HG02610 (cell line): ENCODE measurements around the gene ATP5ME.
A peak's percentile ranks its signal among the peaks of the same experiment; 100 is the strongest.
"Not testable (repeated sequence)": the region's sequence is repeated elsewhere in the genome, so short reads cannot be mapped to it uniquely, and the experiment has no call there.

ENCODE experiments used
- ATAC-seq: cut with Tn5 transposase; IDR thresholded peaks from one replicate; pipeline ENCODE4 v1.9.1; 2021; ENCODE audit warnings: mild to moderate bottlenecking, moderate library complexity; ENCODE audit not compliant: unreplicated experiment

Gene ATP5ME, protein sequence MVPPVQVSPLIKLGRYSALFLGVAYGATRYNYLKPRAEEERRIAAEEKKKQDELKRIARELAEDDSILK

GRCh38 chr4:674172-675035 lies at the start of gene ATP5ME, which contains the start of gene MYL5:
Gene ATP5ME, minus strand, starts transcription at chr4:674276. Its CDS starts 29 bp downstream, at chr4:674247.
Gene MYL5, plus strand, starts transcription at chr4:674542. Its CDS starts 3,485 bp downstream, at chr4:678027.
- peak; percentile 83 for ATAC-seq

- no peak for ATAC-seq
Measured at GRCh38 chr4:722851-723360, 48.8 kb upstream of the ATP5ME start.

DNA sequence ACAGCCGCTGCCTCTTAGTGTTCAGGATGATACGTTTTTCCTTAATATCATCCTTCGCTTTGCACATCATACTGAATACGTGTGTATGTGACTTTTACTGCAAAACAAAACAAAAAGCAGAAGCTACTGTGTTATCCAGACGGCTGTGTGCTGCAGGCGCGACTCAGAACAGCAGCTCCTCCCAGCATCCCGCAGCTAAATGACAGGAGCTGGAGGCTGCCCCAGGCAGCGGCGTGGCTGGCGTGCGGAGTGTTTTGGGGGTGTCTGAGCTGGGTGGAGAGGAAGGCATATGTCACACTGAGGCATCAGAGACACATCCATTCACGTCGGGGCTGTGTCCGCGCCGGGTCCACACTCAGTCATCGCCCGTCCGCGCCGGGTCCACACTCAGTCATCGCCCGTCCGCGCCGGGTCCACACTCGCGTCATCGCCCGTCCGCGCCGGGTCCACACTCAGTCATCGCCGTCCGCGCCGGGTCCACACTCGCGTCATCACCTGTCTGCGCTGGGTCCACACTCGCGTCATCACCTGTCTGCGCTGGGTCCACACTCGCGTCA lies 48.2 kb upstream of the ATP5ME start:
- ATAC-seq = no peak

GRCh38 chr4:721261-722168 lies 47.4 kb upstream of the ATP5ME start:
- ATAC-seq = no peak

DNA sequence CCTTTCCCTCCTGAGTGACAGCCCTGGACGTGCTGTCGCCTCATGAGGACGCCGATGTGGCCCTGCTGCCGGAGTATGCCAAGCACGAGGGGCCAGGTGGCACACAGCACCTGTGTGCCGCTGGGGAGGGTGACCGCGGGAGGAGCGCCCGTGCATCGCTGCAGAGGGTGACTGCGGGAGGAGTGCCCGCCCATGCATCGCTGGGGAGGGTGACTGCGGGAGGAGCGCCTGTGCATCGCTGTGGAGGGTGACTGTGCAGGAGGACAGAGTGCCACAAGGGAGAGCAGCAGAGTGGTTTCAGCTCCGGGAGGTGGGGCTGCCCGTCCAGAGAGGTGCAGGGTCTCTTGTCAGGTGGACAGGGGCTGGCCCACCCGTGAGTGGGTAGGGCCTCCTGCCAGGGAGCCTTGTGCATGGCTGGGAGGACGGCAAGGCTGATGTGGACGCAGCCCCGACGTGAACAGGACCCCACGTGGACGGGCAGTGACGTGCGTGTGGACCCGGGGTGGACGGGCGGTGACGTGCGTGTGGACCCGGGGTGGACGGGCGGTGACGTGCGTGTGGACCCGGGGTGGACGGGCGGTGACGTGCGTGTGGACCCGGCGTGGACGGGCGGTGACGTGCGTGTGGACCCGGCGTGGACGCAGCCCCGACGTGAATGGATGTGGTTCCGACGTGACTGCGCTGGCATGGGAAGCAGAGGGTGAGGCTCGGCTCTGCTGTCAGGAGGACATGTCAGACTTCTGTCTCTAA lies 46.2 kb upstream of the ATP5ME start:
- ATAC-seq = no peak

DNA sequence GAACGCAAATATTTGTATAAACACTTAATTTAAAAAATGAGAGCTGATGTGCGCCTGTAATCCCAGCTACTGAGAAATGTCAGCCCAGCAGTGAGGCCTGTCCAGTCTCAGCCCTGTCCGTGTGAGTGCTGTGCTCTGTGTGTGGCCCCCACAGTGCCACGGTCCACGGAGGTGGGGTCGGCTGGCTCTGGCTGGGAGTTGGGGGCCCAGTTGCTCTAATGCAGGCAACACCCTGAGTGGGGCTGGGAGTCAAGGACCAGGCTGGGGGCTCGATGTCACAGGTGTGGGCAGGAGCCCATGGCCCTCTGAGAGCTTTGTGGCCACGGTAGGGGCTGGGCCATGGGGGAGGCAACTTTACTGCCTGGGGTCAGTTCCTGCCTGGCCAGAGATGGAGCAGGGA lies 44.4 kb upstream of the ATP5ME start:
- no peak for ATAC-seq

- ATAC-seq = no peak
Measured at GRCh38 chr4:717601-718320, 43.7 kb upstream of the ATP5ME start.

- no peak for ATAC-seq
Measured at GRCh38 chr4:714087-714486, 40.0 kb upstream of the ATP5ME start.

GRCh38 chr4:712916-713632 lies 39.0 kb upstream of the ATP5ME start:
- ATAC-seq = no peak

GRCh38 chr4:712093-712492 lies 38.0 kb upstream of the ATP5ME start:
- no peak for ATAC-seq

- no peak for ATAC-seq
Measured at GRCh38 chr4:710916-711315, 36.8 kb upstream of the ATP5ME start.

DNA sequence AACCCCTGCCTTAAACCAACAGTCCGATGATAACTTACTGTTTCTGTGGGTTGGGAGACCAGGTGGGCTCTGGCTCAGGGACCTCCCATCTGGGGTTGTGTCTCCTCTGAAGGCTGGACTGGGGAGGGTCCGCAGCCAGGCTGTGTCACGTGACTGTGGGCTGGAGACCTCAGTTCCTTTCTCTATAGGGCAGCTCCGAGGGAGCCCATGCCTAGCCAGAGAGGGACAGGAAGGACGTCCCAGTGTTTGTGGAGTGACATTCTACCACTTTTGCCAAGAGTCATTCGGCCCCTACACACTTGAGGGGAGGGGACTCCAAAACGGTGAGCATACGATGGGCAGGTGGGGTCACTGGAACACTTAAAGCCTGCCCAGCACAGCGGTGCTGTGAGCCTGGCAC lies 36.0 kb upstream of the ATP5ME start:
- no peak for ATAC-seq

DNA sequence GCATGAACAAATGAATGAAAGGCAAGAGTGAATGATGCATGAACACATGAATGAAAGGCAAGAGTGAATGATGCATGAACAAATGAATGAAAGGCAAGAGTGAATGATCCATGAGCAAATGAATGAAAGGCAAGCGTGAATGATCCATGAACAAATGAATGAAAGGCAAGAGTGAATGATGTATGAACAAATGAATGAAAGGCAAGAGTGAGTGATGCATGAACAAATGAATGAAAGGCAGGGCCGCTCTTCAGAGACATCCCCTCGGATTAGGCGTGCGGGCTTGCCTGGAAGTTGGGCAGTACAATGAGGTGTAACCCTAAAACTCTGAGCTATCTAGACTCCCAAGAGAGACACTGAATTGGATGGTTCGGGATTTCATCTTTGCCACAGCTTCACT lies 35.3 kb upstream of the ATP5ME start:
- ATAC-seq = no peak

- no peak for ATAC-seq
Measured at GRCh38 chr4:708631-708933, 34.5 kb upstream of the ATP5ME start.

DNA sequence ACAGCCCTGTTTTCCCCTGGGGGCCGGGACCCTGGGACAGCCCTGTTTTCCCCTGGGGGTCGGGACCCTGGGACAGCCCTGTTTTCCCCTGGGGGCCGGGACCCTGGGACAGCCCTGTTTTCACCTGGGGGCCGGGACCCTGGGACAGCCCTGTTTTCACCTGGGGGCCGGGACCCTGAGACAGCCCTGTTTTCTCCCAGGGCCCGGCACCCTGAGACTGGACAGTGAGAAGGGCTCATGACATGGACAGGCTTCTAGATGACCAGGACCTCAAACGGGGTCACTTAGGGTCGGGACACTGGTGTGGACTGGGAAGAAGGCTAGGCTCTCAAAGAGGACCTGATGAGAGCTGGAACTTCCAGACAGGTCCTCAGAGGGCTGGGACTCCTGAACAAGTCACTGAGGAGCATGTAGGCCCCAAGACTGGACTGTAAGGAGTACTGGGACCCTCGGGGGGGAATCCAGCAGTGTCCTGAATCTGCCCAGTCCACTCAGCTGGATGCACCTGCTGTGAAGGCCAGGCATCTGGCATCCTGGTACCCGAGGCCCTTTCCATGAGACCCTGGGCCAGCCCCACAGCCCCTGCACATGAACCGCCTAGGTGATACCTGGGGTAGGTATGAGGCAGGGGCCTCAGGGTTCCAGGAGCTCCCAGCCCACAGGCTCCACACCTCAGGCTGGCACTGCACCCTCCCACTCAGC lies 34.0 kb upstream of the ATP5ME start:
- ATAC-seq = no peak

GRCh38 chr4:706834-707598 lies 32.9 kb upstream of the ATP5ME start:
- no peak for ATAC-seq

DNA sequence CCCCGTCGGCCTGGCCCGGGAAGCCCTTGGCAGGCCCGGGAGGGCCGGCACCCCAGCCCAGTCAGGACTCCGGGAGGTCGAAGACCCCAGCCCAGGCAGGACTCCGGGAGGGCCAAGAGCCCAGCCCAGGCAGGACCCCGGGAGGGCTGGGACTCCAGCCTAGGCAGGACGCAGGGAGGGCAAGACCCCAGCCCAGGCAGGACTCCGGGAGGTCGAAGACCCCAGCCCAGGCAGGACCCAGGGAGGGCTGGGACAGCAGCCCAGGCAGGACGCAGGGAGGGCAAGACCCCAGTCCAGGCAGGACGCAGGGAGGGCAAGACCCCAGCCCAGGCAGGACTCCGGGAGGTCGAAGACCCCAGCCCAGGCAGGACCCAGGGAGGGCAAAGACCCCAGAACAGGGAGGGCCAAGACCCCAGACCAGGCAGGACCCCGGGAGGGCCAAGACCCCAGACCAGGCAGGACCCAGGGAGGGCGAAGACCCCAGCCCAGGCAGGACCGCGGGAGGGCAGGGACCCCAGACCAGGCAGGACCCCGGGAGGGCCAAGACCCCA lies 32.1 kb upstream of the ATP5ME start:
- not testable (repeated sequence) for ATAC-seq
